ENCODE results near the gene RSPH6A.

DNA sequence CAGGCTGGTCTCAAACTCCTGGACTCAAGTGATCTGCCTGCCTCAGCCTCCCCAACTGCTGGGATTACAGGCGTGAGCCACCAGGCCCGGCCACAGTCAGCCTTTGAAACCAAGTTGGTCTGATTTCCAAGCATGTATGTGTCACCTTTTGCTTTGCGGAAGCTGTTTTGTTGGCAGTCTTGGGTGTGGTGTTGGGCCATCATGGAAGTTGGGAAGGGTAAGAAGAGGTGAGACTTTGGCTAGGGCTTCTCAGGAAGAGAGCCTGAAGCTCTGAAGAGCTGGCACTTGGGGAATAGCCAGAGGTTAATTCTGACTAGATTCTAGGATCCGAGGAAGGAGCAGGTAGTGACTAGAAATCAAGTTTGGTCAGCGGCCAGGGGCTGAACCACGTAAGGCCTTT, 2.8 kb downstream of the RSPH6A start:
- TF ChIP-seq, protein P1, sequence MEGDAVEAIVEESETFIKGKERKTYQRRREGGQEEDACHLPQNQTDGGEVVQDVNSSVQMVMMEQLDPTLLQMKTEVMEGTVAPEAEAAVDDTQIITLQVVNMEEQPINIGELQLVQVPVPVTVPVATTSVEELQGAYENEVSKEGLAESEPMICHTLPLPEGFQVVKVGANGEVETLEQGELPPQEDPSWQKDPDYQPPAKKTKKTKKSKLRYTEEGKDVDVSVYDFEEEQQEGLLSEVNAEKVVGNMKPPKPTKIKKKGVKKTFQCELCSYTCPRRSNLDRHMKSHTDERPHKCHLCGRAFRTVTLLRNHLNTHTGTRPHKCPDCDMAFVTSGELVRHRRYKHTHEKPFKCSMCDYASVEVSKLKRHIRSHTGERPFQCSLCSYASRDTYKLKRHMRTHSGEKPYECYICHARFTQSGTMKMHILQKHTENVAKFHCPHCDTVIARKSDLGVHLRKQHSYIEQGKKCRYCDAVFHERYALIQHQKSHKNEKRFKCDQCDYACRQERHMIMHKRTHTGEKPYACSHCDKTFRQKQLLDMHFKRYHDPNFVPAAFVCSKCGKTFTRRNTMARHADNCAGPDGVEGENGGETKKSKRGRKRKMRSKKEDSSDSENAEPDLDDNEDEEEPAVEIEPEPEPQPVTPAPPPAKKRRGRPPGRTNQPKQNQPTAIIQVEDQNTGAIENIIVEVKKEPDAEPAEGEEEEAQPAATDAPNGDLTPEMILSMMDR (IDR thresholded peaks at IDR 0.05) = no peak
- no peak for TF ChIP-seq POLR2A (IDR thresholded peaks at IDR 0.05)

Data from upper lobe of left lung (tissue), 4 donors.